GM12865 (cell line): Measurements from ENCODE around the gene MCCC1.

Source experiments
- DNase-seq: peaks from one replicate; pipeline ENCODE4 v3.0.0; 2010; ENCODE audit warnings: low read depth
- H3K4me3 ChIP-seq: 2 replicates; pipeline ENCODE4 v1.5.1; 2011; ENCODE audit warnings: mild to moderate bottlenecking, low read depth, low read length, control low read depth
- CTCF ChIP-seq: IDR thresholded peaks from 2 replicates; pipeline ENCODE4 v1.5.1; 2011; ENCODE audit warnings: low read length, control low read depth, low read depth, inconsistent platforms; ENCODE audit not compliant: insufficient read depth; ENCODE audit errors: missing control alignments

Gene MCCC1

GRCh38 chr3:183100376-183100775 is 1.1 kb upstream of the MCCC1 start:
- H3K4me3 ChIP-seq = no peak overlapping the region
- no peak for TF ChIP-seq CTCF
- DNase-seq = no peak

- DNase-seq = no peak
- TF ChIP-seq CTCF = no peak
- H3K4me3 ChIP-seq = peak overlapping the region; percentile 43
Observed at GRCh38 chr3:183099838-183100204, 525 bp upstream of the MCCC1 start.

- no peak for TF ChIP-seq CTCF
- H3K4me3 ChIP-seq = peak overlapping the region; percentile 80
- DNase-seq = peak; percentile 63
Observed at GRCh38 chr3:183098536-183099025, 715 bp downstream of the MCCC1 start.

GRCh38 chr3:183094711-183095110 is 4.6 kb downstream of the MCCC1 start:
- no peak for DNase-seq
- TF ChIP-seq CTCF = no peak

GRCh38 chr3:183092256-183092655 is 7.0 kb downstream of the MCCC1 start:
- no peak for DNase-seq
- H3K4me3 ChIP-seq = no peak overlapping the region
- TF ChIP-seq CTCF = no peak

More at GRCh38 chr3:183094711-183095110, 4.6 kb downstream of the MCCC1 start:
- no peak overlapping the region for H3K4me3 ChIP-seq

GRCh38 chr3:183087184-183087583 is 12.1 kb downstream of the MCCC1 start:
- no peak for DNase-seq
- TF ChIP-seq CTCF = no peak
- no peak overlapping the region for H3K4me3 ChIP-seq

GRCh38 chr3:183085634-183086390 is 13.5 kb downstream of the MCCC1 start:
- TF ChIP-seq CTCF = peak; percentile 38
- H3K4me3 ChIP-seq = no peak overlapping the region
- peak; percentile 34 for DNase-seq
